PC-3 (cell line): Measurements from ENCODE around the gene RHOG. TPM values are rescaled to one million over a fixed set of nuclear protein-coding genes. Genes with fewer than 3 reads are reported as not detected.

Experiments
- ATAC-seq: fragments of 200-7000 bp; cut with Tn5 transposase; 2 replicates; pipeline ENCODE4 v1.9.1; 2020; ENCODE audit warnings: mild to moderate bottlenecking, moderate library complexity
- BruUV-seq: library from RNA; stranded (reverse); fragments of 400-500 nt; replicated peaks from 2 replicates; lab custom pipeline; 2021; lab: Mats Ljungman, UMichigan
- CTCF ChIA-PET: fragments of 300-600 bp; sonication (Branson Sonifier 250); formaldehyde crosslinking; loops from one replicate; lab custom pipeline; 2022; ENCODE audit warnings: antibody characterized with exemption; lab: Charles Lee
- POLR2A ChIA-PET: fragments of 300-600 bp; sonication (Branson Sonifier 250); formaldehyde crosslinking; loops from one replicate; lab custom pipeline; 2022; ENCODE audit warnings: antibody characterized with exemption; ENCODE audit not compliant: unreplicated experiment; lab: Charles Lee
- DNase-seq: peaks from one replicate; pipeline ENCODE4 v3.0.0-alpha.2; 2015
- H2AFZ ChIP-seq: fragments of 300-600 bp; sonication (generic); 2 replicates; pipeline ENCODE4 v1.6.0; 2016; ENCODE audit warnings: antibody characterized with exemption, low read length
- H3F3A ChIP-seq: fragments of 300-600 bp; sonication (generic); one replicate; pipeline ENCODE4 v1.6.0; 2017; ENCODE audit warnings: antibody characterized with exemption, low read length, control low read depth, mild to moderate bottlenecking; ENCODE audit not compliant: unreplicated experiment
- H3K27ac ChIP-seq: fragments of 300-600 bp; sonication (generic); 2 replicates; pipeline ENCODE4 v1.5.1; 2016; ENCODE audit warnings: mild to moderate bottlenecking, low read length
- H3K27me3 ChIP-seq: fragments of 300-600 bp; sonication (generic); 2 replicates; pipeline ENCODE4 v1.6.1; 2016; ENCODE audit warnings: low read length, mixed read lengths
- H3K36me3 ChIP-seq: fragments of 300-600 bp; sonication (generic); 2 replicates; pipeline ENCODE4 v1.6.1; 2016; ENCODE audit warnings: low read depth, mixed run types, low read length, mixed read lengths
- H3K4me1 ChIP-seq: fragments of 300-600 bp; sonication (generic); 2 replicates; pipeline ENCODE4 v1.5.1; 2016; ENCODE audit warnings: low read length; ENCODE audit not compliant: insufficient read depth
- H3K4me2 ChIP-seq: fragments of 300-600 bp; sonication (generic); 2 replicates; pipeline ENCODE4 v1.6.0; 2016; ENCODE audit warnings: low read length
- H3K4me3 ChIP-seq: fragments of 300-600 bp; sonication (generic); 2 replicates; pipeline ENCODE4 v1.5.1; 2016; ENCODE audit warnings: mild to moderate bottlenecking, low read length, mixed read lengths
- H3K79me2 ChIP-seq: fragments of 300-600 bp; sonication (generic); 2 replicates; pipeline ENCODE4 v1.6.1; 2017; ENCODE audit warnings: low read length, mixed read lengths
- H3K9ac ChIP-seq: fragments of 300-600 bp; sonication (generic); 2 replicates; pipeline ENCODE4 v1.6.0; 2016; ENCODE audit warnings: mild to moderate bottlenecking, low read length
- H3K9me2 ChIP-seq: fragments of 300-600 bp; sonication (generic); replicated peaks from 2 replicates; pipeline ENCODE4 v1.6.1; 2016; ENCODE audit warnings: mixed run types, low read length, mixed read lengths
- H3K9me3 ChIP-seq: fragments of 300-600 bp; sonication (generic); 2 replicates; pipeline ENCODE4 v1.6.1; 2016; ENCODE audit warnings: low read length, mixed read lengths
- H4K20me1 ChIP-seq: fragments of 300-600 bp; sonication (generic); 2 replicates; pipeline ENCODE4 v1.6.1; 2016; ENCODE audit warnings: low read length, mixed read lengths
- CTCF ChIP-seq: fragments of 300-600 bp; sonication (generic); conservative IDR thresholded peaks from 2 replicates; pipeline ENCODE4 v1.5.1; 2017; ENCODE audit warnings: antibody characterized with exemption, low read depth, mild to moderate bottlenecking, low read length
- EZH2 ChIP-seq: fragments of 300-600 bp; sonication (generic); IDR thresholded peaks from one replicate; pipeline ENCODE4 v1.6.1; 2017; ENCODE audit warnings: antibody characterized with exemption, mild to moderate bottlenecking, low read length; ENCODE audit not compliant: unreplicated experiment
- EZH2phosphoT487 ChIP-seq: fragments of 300-600 bp; sonication (generic); IDR thresholded peaks from 2 replicates; pipeline ENCODE4 v1.6.1; 2018; ENCODE audit warnings: mild to moderate bottlenecking, antibody characterized with exemption, low read length, borderline replicate concordance
- intact Hi-C: fragments of 100-400 bp; cut with micrococcal nuclease; formaldehyde crosslinking; loops from 2 replicates; pipeline ENCODE4 v1.9.0; 2023
- total RNA-seq: library from RNA; depleted of rRNA; stranded (reverse); fragments of >200 nt; gene quantifications from 2 replicates; pipeline ENCODE4 v1.2.3, GENCODE V29; 2014

The RHOG gene
- total RNA-seq, 1 experiment from 2014 or later = 31.2 TPM

GRCh38 chr11:3803726-3804495 lies 36.8 kb downstream of the RHOG start:
- peak; percentile 79 for DNase-seq
- no peaks in the 10 kb centered on the region for H3F3A ChIP-seq
- H3K27me3 ChIP-seq = no peaks in the 10 kb centered on the region
- no peaks in the 10 kb centered on the region for H3K36me3 ChIP-seq
- no peaks in the 10 kb centered on the region for H4K20me1 ChIP-seq
- POLR2A ChIA-PET = no interaction called here
- no peak overlapping the region for H3K9ac ChIP-seq
- TF ChIP-seq EZH2phosphoT487 (no peak), CTCF (no peak), EZH2 (no peak)
- peak overlapping the region; percentile 65 for H3K27ac ChIP-seq
- H3K9me3 ChIP-seq = no peaks in the 10 kb centered on the region
- H3K4me3 ChIP-seq = no peak overlapping the region
- CTCF ChIA-PET = interaction anchor here (0.5 kb wide), 1 partner anchor 205 kb away, joined by 9 read pairs; no protein-coding TSS in a partner anchor
- peaks cover 11% of the 10 kb centered on the region for H3K4me1 ChIP-seq
- H2AFZ ChIP-seq = peak overlapping the region; percentile 5; the same call in 1 of the 2 replicates
- H3K9me2 ChIP-seq = no peaks in the 10 kb centered on the region
- no peaks in the 10 kb centered on the region for H3K79me2 ChIP-seq
- H3K4me2 ChIP-seq = peak overlapping the region; percentile 46
- intact Hi-C loops = no loop called here
- peak; percentile 64 for ATAC-seq
- no TSS peak for BruUV-seq

GRCh38 chr11:3802011-3802790 lies 38.6 kb downstream of the RHOG start:
- intact Hi-C loops = no loop called here
- ATAC-seq = no peak
- H3K9me2 ChIP-seq = no peaks in the 10 kb centered on the region
- no peak for DNase-seq
- no peak overlapping the region for H2AFZ ChIP-seq
- no peaks in the 10 kb centered on the region for H3F3A ChIP-seq
- H3K4me2 ChIP-seq = no peak overlapping the region
- ChIA-PET CTCF (no interaction called here), POLR2A (no interaction called here)
- H3K4me1 ChIP-seq = peaks cover 12% of the 10 kb centered on the region
- no peaks in the 10 kb centered on the region for H3K9me3 ChIP-seq
- H3K9ac ChIP-seq = no peak overlapping the region
- no peak overlapping the region for H3K4me3 ChIP-seq
- H4K20me1 ChIP-seq = no peaks in the 10 kb centered on the region
- peaks cover 5% of the 10 kb centered on the region for H3K79me2 ChIP-seq
- BruUV-seq = no TSS peak
- no peaks in the 10 kb centered on the region for H3K36me3 ChIP-seq
- TF ChIP-seq EZH2 (no peak), CTCF (no peak), EZH2phosphoT487 (no peak)
- H3K27me3 ChIP-seq = no peaks in the 10 kb centered on the region
- H3K27ac ChIP-seq = no peak overlapping the region
